ENCODE data around the gene SORCS1.

GRCh38 chr10:106857213-106857612 is 307.3 kb downstream of the SORCS1 start:
- TF ChIP-seq POLR2AphosphoS5 (IDR thresholded peaks at IDR 0.05) (no peak), CTCF (IDR thresholded peaks at IDR 0.05) (no peak), EP300 (IDR thresholded peaks at IDR 0.05) (no peak), POLR2A (IDR thresholded peaks at IDR 0.05; ENCODE audit: low read depth) (no peak)

Measured in esophagus muscularis mucosa (tissue), 4 donors.